ENCODE measurements around the gene SPHKAP.
"Not testable (repeated sequence)": the region's sequence is repeated elsewhere in the genome, so short reads cannot be mapped to it uniquely, and the experiment has no call there.

SPHKAP gene

DNA sequence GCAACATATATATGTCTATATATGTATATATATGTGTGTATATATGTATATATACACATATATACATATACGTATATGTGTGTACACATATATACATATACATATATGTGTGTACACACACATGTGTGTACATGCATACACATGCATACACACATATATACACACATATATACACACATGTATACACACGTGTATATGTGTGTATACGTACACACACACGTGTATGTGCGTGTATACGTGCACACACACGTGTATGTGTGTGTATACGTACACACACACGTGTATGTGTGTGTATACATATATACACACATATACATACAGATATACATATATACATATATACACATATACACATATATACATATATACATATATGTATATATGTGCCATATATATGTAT lies 89.4 kb downstream of the SPHKAP start:
- no peak for DNase-seq

DNA sequence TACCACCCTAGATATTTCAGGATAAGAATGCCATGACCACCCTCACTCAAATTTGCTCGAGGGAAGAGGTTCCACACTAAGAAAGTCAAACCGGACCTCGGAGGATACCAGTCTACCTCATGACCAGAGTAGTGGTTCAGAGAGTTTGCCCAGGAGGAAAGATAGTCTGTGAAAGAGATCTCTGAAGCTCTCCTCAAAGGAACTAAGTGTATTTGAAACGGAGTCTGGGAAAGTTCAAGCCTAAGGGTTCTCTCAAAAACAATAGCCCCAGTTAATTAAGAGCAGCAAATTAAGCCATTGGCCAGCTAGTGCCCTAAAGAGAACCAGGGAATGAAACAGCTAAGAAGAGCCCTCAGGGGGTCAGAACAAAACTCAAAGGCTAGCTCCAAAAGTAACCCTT lies 94.9 kb downstream of the SPHKAP start:
- DNase-seq = no peak

DNA sequence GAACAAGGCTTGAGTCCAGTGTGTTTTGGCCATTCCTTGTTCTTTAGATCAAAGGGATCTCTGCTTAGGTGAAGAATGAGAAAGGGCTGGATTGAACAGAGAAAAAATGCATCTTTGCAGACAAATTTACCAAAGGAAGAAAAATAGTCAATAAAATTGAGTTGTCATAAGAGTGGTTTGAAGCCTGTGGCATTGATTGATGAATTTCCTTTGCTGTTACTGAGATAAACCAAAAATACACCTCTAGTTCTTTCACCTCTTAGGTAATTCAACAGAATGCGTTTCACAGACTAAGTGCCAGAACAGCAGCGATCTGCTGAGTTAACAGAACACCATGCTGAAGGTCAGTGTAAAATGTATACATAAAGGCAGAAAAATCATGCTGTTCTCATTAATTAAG lies 96.8 kb downstream of the SPHKAP start:
- DNase-seq = no peak

DNA sequence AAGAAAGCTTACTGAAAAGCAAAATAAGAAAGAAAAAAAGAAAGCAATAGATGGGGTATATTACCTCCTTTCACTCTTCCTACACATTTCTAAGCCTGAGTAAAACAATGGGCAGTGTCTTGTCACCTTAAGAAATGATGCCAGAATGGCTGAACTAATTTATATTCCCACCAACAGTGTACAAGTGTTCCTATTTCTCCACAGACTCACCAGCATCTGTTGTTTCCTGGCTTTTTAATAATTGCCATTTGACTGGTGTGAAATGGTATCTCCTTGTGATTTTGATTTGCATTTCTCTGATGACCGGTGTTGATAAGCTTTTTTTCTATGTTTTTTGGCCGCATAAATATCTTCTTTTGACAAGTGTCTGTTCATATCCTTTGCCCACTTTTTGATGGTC lies 98.4 kb downstream of the SPHKAP start:
- no peak for DNase-seq

DNA sequence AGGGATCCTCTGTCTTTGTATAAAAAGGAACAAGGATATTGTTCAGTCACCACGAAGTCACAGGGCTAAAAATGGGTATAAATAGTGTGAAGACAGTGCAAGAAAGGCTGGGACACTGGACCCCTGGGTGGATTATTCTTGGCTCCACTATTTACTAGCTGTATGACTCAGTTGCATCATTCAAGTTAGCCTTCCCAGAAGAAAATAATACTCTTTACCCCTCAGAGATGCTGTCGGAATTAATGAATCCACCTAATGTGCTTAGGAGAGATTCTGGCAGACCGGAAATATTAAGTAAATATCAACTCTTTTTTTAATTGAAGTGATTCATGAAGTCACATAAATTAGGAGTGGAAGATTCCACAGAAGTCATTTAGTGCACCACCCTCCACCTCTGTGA lies 98.9 kb downstream of the SPHKAP start:
- DNase-seq = no peak

DNA sequence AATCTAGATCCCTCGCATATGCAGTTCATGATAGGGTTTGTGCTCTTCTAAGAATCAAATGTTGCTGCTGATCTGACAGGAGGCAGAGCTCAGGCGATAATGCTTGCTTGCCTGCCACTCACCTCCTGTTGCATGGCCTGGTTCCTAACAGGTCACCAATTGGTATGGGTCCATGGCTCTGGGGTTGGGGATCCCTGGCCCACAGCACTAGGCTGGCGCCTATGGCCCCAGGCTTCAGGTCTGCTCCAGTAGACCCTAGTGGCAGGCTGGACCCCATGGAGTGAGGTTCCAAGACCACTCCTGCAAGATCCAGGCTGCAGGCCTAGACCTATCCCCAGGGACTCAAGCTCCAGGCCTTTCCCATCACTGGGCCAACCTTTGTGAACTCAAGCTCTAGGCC lies 102.3 kb downstream of the SPHKAP start:
- no peak for DNase-seq

DNA sequence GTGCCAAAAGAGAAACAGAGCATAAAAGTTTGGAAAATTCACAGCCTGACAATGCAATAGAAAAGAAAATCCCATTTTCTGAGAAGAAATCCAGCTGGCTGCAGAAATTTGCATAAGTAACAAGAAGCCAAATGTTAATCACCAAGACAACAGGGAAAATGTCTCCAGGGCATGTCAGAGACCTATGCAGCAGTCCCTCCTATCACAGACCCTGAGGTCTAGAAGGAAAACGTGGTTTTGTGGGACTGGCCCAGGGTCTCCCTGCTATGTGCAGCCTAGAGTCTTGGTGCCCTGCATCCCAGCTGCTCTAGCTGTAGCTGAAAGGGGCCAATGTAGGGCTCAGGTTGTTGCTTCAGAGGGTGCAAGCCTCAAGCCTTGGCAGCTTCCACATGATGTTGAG lies 104.8 kb downstream of the SPHKAP start:
- DNase-seq = not testable (repeated sequence)

DNA sequence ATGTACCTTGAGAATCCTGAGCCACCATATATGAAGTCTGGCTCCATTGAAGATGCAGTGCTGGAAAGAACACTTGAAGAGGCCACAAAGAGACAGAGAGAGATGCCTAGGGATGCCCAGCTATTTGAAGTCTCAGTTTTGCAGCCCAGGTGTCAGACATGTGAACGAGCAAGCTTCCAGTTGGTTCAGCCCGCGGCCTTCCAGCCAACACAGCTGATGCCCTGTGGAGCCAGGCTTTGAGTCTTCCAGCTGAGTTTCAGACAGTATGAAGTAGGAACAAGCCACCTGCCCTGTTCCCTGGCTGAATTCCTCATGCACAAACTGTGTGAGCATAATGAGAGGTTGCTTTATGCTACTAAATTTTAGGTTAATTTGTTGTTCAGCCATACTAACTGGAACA lies 108.8 kb downstream of the SPHKAP start:
- DNase-seq = no peak

DNA sequence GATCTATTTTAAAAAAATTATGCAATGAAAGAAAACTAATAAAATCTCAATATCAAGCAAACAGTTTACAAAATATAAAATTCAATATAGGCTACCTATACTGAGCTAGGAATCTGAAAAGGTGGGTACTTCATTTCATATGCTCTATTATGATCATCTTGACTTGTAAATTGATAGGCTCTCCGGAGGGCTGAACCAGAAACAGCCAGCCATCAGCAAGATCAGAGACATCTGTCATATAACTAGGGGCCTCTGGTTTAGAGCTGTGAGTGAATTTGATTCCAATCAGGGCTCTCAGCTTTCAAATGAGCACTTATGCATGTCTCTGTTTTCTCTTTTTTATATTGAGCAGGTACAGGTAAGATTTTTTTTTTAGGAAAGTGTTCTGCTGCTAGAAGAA lies 114.2 kb downstream of the SPHKAP start:
- peak; percentile 67 for DNase-seq

DNA sequence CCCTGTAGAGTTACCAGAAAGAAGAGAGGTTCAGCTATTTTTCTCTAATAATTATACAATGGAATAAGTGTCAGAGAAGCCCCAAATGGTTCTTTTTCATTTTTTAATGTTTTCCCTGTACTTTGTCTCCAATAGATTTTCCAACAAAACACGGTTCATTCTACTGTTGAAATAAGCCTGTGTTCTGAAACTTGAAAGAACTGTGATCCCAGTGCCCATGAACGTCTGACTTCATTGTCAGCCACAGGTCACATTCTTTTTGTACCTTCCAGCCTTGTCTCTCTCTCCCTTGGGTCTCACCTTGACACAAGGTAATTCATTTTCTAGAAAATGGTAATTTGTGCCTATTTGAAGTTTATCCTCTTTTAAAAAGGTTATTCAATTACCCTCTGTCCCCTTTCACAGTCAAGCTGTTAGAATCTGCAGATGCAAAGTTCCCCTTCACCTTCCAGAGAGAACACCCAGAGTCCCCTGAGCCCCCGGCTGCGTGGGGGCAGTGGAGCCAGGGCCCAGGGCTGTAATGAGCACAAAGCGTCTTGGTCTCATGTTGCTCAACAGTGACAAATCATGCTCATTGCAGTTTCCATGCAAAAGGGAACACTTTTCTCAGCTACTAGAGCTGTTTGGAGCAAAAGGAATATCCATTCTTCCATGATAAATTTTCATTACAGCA lies 115.2 kb downstream of the SPHKAP start:
- DNase-seq = no peak

DNA sequence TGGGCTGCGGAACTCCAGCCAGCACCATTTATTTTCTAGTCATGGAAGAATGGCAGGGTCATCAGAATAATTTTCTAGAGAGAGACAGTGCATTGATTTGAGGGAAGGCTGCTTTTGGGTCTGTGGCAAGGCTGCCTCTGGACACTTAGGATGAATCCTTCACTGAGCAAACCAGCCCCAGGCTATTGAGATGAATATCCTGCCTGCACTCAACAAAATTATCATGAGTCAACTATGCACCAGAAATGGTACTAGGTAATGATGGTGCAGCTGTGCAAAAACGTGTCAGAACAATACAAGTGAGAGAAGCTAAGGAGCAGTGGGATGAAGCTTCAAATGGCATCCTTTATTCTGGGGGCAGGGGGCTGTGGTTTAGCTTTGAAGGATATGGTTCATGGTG lies 115.8 kb downstream of the SPHKAP start:
- no peak for DNase-seq

DNA sequence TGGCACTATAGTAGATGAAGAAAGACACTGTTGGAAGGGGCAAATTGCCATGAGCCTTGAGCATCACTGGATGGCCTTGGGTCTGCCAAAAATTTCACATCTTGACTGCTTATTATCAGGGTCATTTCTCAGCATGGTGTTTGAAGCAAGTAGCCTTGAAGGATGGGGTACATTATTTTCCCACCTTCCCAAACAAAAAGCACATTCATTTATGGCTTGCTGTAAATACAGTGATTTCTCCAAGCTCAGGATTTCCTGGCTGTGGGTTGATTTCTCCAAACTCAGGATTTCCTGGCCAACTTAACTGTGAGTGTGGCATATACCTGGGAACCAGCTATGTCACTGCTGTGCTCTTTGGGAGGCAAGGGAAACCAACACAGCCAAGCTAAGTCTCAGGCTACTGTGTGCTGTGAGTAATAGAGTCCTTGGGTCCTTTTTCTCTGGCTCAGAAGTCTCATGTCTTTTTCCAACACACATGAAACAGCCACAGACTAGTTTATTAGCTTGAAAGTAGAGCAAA lies 116.6 kb downstream of the SPHKAP start:
- no peak for DNase-seq

DNA sequence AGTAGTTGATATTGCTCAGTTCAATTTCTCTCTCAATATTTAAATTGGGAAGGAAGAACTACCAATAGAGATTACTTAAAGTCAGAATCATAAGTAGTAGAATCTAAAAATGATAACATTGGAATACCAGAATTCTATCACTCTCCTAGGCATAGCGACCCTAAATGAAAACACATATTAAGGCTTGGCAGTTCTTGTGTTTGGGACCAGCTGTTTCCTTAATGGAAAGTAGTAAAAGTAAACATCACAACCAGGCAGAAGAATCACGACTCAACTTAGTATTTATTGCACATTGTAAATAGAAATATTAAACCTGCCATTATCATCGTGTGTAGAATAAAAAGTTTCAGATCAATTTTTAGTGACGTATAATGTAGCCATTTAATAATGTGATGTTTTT lies 117.5 kb downstream of the SPHKAP start:
- DNase-seq = no peak

DNA sequence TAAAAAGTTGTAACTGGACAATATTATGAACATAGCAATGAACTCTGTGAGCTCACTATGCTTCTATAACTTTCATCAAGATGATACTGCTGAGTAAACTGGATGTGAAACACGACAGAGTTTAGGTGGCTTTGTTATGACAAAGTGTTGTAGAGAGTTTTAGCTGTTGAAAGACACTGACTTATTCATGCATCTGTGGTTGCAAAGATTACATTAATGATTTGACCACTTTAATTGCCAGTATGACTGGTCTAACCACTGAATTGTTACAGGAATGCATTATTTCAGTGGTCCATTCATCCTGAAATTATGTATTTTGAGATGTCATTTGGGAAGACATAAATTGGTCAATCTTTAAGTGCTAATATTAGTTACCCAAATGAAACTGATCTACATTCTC lies 117.9 kb downstream of the SPHKAP start:
- DNase-seq = no peak

DNA sequence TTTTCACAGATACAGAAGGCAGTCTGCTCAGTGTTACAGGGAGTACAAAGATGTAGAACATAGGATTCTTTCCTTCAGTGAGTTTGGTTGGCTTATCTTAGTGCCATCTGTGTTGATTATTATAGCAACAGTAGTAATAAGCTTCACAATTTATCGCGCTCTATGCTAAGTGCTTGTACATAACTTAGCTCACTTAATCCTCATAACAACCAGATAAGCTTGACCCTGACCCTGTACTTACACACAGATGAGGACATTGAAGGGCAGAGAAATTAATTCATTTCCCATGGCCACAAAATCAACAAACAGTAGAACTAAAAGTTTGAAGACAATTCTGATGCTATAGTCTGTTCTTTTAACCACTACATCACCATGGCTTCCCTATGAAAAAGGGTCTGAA lies 121.8 kb downstream of the SPHKAP start:
- DNase-seq = peak; percentile 49

DNA sequence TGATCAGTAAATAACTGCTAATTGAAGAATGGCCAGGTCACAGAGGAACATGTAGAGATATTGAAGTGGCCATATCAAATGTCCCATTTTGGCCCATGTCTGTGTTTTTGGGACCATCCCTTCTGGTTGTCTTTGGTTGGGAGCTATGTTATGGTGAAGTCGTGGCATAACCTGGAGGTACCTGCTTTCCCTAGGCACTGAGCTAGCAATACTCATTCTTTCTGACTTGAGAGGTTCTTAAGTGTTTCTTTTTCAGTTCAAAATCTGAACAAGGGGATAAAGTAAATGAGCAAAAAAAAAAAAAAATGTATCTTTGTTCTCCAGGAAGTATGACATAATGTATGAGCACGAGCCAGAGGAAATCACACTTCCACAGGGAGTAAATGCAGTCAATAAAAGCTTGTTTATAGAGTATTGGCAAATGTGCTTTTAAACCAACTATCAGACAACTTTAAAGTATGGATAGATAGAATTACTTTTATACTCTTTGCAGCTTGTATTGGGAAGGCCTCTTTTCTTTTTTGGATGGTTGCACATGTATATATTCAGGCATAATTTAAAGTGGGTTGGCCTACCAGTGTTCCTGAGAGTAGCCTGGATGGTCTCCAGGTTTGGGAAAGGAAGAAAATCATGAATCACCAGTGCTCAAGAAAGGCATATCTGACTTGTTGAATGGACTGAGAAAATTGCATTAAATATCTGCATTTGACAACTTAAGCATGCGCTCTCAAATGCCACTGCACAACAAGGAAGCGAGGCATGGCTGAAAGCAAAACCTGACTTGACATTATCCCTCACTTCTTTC lies 125.0 kb downstream of the SPHKAP start:
- DNase-seq = no peak

DNA sequence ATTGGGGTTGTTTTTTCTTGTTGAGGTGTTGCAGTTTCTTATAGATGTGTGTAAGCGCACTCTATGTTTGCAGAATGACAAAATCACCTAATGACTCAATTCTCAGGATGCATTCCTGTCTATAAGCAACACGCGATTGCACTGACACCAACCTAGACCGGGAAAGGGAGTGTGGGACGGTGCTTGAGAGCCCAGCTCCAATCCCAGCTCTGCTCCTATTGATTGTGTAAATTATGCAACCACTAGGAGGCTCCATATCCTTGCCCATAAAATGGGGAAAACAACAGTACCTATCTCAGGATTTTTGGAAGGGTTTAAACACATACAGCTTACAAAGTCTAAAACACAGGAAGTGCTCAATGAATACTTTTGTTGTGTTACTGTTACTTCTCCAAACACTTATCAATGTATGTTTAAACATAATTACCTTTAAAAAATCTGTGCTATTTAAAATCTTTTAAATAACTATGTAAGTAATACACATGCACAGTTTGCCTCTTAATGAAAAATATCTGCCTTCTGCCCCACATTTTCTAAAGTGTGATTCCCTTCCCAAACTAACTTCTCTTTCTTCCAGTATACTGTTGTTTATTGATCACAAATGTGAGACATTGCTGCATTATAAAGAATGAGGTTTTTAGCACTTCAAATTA lies 132.5 kb downstream of the SPHKAP start:
- peak; percentile 20 for DNase-seq

DNA sequence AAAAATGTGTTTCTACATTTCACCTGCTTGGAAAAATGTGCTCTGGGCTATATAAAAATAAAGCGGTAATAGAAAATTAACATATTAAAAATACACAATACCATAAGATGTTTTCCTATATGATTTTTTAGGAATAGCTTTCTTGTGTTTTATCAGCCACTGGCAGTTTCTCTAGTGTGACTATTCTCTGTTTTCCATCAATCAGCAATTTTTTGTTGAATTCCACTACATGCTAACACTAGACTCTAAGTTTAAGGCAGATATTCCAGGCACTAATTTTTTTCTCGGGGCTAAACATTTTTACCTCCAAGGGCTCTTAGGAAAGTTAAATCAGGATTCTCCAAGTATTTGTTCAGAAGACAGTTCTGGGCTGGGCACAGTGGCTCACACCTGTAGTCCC lies 140.5 kb downstream of the SPHKAP start:
- DNase-seq = no peak

DNA sequence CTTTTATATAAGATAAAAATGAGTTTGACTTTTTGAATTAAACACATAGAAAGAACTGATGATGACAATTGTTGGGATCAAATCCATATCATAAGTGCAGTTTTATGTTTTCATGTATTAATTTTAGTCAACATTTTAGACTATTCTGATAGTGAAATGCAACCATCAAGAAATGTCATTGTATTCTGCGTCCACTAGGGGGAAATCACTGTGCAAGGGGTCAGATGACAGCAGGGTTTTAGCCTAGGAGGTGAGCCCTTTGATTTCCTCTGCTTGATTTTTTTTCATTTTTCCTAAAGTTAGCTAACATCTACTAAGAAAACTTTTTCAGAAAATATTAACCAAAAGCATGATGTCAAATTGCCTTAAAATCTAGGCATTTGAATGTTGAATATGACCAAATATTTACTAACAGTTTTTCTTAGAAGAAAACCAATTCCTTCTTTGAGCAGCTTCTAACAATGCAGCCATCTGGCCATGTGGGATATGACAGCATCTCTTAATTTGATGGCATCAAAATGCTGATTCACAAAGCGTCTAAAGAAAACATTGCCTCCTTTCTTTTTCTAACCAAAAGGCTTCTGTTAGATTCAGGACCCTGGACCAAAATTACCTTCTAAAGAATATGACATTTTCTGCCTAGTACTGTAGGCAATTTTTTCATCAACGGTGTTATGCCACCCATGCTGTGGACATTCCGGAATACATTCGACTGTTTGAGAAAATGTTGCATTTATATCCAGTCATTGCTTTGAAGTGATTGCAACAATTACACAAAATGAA lies 141.5 kb downstream of the SPHKAP start:
- DNase-seq = peak; percentile 38

DNA sequence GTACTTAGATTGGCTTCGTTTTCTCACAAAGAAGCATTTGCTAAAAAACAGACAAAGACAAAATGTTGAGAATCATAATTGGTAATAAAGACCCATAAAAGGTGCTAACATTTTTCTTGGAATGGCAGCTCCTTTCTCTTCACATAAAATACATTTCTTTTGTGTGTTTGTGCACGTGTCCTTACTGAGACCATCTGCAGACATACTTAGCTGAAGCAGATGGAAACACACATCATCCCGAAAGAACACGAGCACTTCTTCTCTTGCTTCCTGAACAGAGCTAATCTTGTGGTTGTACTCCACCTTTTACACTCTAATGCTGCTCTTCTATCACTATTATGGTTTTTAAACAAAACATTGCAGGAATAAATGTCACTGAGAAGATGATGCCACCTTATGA lies 142.5 kb downstream of the SPHKAP start:
- DNase-seq = peak; percentile 28

DNA sequence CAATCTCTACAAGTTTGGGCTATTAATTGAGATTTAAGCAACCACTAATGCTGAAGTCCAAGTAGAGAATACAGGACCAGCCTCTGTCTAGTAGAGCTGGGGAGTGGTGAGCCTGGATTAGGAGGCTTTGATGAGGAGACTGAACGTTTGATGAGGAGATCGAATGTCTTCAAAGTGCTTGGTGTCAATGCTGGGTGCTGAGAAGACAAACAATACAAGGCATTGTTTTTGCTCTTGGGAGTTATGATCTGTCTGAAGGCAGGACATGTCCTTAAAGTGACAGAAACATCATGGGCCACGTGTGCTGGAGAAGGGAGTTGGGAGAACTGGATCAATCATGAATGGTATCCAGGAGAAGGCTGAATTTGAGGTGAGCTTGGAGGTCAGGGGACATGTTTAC lies 143.6 kb downstream of the SPHKAP start:
- no peak for DNase-seq

DNA sequence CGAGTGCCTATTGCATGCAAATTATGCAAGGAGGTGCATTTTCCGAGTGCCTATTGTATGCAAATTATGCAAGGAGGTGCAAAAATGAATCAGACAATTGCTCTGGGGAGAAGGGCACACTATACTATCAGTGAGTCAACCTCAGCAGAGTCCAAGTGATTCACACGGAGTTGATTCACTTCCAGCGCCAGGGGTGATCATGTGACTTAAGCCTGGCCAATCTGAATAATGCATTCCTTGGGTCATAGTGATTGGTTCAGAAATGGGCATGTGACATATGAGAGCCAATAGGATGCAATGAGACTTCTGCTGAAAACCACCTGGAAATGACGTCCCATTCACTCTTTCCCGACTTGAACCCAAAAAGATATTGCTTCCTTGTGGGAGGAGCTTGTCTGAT lies 157.9 kb downstream of the SPHKAP start:
- no peak for DNase-seq

DNA sequence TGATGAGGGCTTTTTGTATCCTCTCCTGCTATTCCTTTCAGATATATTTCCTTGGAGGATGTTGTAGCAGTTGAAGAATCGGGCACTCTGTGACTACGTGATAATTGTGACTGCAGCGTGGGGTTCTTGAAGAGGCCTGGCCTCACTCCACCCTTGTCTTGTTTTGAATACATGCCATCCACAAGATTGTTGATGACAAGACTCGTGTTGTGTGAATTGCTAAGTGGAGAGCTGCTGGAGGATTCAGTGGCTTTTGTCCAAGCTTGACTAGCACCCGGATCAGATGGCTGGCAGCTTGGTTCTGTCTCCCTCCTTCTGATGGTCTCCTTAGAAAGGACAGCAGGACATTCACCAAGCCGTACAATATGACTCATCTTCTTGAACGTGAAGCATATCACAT lies 163.2 kb downstream of the SPHKAP start:
- no peak for DNase-seq

All from NCI-H524 treated with DMSO at 0.1 percent for 48 hours (cell line).